ENCODE measurements around the gene UCK1. TPM values are rescaled to one million over a fixed set of nuclear protein-coding genes. Genes with fewer than 3 reads are reported as not detected.

Gene UCK1
- total RNA-seq (2014; rRNA removed; shearing (Covaris generic)) (22.0 and 31.3 TPM in 2 replicates), polyA plus RNA-seq (2016; fragmentation: Nextera tagmentation; extraction: Ambion mirVana) (22.6 and 24.7 TPM in 2 replicates)

DNA sequence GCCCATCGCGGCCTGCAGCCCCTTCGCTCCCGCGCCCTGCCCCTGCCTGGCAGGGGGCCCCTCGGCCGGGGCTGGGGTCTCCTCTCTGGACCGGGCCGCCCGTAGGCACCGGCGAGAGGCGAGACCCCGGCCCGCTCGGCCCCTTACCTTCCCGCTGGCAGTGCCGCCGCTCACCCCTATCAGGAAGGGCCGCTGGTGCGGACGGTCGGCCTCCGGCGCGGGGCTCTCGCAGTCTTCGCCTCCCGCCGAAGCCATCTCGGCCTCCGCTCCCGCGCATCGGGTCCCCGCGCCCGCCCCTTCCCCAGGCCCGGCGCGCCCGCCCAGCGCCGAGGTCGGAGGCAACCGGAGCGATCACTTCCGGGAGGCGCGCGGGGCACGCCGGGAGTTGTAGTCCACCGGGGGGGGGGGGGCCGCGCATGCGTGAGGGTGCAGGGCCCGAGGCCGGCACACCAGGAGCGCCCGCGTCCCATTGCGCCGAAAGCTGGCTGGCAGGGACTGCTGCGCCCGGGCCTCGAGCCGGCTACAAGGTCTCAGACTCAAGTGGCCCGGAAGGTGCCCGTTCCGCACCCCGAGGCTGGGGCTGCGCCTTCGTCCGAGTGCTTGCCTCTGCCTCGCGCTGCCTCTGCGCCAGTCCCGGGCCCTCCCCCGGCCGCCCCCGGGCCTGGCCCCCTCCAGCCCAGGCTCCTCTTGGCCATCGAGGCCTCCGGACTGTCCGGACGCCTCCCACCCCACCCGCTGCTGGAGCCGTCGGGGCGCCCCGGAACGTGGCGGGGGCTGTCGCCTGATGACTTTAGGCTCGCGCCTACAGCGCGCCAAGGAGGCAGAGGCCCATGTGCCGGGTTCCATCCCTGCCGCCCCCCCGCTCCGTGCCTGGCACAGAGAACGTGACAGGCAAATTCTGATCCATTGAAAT is at the start of gene UCK1:
Gene UCK1, minus strand, starts transcription at position 344 of the 913 bp plus-strand sequence. Its CDS starts 89 bp downstream, at position 255.
- Histone ChIP-seq H3K27me3 (replicated peaks; ENCODE audit: insufficient read depth) (no peaks in the 10 kb centered on the region), H3F3A (ENCODE audit: insufficient read depth) (no peaks in the 10 kb centered on the region), H3K4me3 (peak within 1 kb of the TSS; percentile 83), H3K4me2 (ENCODE audit: unreplicated experiment) (peak within 1 kb of the TSS; percentile 83), H3K9ac (peak within 1 kb of the TSS; percentile 83), H2AFZ (peak within 1 kb of the TSS; percentile 96), H3K27ac (peak within 1 kb of the TSS; percentile 18; the same call in 1 of the 2 replicates), H3K36me3 (ENCODE audit: low read depth) (no peaks in the 10 kb centered on the region; the same call in 1 of the 2 replicates), H3K4me1 (ENCODE audit: insufficient read depth) (peaks cover 4% of the 10 kb centered on the region; the same call in 1 of the 2 replicates), H3K79me2 (ENCODE audit: insufficient read depth) (peaks cover 17% of the 10 kb centered on the region), H4K20me1 (ENCODE audit: insufficient read depth) (no peaks in the 10 kb centered on the region), H3K9me2 (ENCODE audit: insufficient read depth) (no peaks in the 10 kb centered on the region), H3K9me3 (ENCODE audit: low read depth) (no peaks in the 10 kb centered on the region)
- peak; percentile 90 for DNase-seq
- TF ChIP-seq EZH2phosphoT487 (IDR thresholded peaks at IDR 0.05; ENCODE audit: insufficient read depth, low read depth) (no peak), EZH2 (IDR thresholded peaks at IDR 0.05; ENCODE audit: insufficient read depth, poor library complexity, severe bottlenecking) (no peak)
- WGBS, 2 experiments (ENCODE audit: low coverage in 1 of 2, low lambda C conversion rate in 2 of 2, missing lambda C conversion rate in 2 of 2), result 8 to 10% methylated on average over 56 to 80 of the region's 103 CpGs
- in situ Hi-C loops (cut with MboI), result no loop called here

DNA sequence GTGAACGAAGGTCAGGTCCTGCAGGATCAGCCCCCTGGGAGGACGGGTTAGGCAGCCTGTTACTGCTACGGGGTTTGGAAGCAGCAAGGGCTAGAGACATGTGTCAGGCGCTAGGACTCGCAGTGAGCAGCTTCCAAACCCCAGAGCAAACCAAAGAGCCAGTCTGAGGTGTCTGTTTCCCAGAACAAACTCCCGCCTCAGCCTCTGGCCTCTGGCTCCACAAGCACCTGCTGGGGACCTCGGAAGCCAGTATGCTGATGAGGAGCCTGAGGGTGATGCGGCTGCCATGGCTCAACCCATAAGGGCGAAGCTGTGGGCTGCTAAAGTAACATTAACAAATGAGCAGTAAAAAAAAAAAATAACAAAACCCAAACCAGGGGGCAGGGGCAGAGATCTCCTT is 49.3 kb upstream of the UCK1 start:
- in situ Hi-C loops (cut with MboI), result no loop called here

DNA sequence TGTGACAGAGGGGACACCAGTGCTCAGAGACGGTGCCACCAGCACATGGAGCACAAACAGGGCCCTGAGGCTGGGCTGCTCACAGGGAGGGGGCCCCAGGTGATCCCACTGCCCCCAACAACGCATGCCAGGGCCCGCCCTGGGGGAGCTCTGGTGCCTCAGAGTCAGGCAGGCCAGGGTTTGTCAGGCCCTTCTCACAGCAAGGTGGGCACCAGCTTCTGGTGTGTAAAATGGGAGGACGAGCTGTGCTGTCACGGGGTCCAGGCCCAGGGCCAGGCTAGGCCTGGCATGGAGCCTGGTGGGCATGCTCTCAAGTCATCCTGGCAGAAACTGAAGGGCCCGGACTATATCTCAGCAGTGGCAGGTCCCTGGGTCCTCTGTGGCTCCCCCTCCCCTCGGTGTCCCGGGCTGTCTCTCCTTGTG is 48.7 kb upstream of the UCK1 start:
- Histone ChIP-seq H4K20me1 (ENCODE audit: insufficient read depth) (no peaks in the 10 kb centered on the region), H3K9ac (no peak overlapping the region), H3K79me2 (ENCODE audit: insufficient read depth) (no peaks in the 10 kb centered on the region), H3K4me1 (ENCODE audit: insufficient read depth) (no peaks in the 10 kb centered on the region), H3K27ac (no peak overlapping the region), H3K4me2 (ENCODE audit: unreplicated experiment) (no peak overlapping the region), H3K9me2 (ENCODE audit: insufficient read depth) (no peaks in the 10 kb centered on the region), H3K27me3 (replicated peaks; ENCODE audit: insufficient read depth) (no peaks in the 10 kb centered on the region), H3K9me3 (ENCODE audit: low read depth) (no peaks in the 10 kb centered on the region), H3K36me3 (ENCODE audit: low read depth) (no peaks in the 10 kb centered on the region), H3F3A (ENCODE audit: insufficient read depth) (no peaks in the 10 kb centered on the region), H2AFZ (no peak overlapping the region), H3K4me3 (no peak overlapping the region)
- DNase-seq, result no peak
- WGBS, 2 experiments (ENCODE audit: low coverage in 1 of 2, low lambda C conversion rate in 2 of 2, missing lambda C conversion rate in 2 of 2), result 71 to 80% methylated on average over 8 of the region's 8 CpGs
- in situ Hi-C loops (cut with MboI), result no loop called here
- TF ChIP-seq EZH2 (IDR thresholded peaks at IDR 0.05; ENCODE audit: insufficient read depth, poor library complexity, severe bottlenecking) (no peak), EZH2phosphoT487 (IDR thresholded peaks at IDR 0.05; ENCODE audit: insufficient read depth, low read depth) (no peak)

More for the DNA sequence above, 49.3 kb upstream of the UCK1 start:
- no peak overlapping the region for H3K4me3 ChIP-seq
- no peak for TF ChIP-seq EZH2 (IDR thresholded peaks at IDR 0.05; ENCODE audit: insufficient read depth, poor library complexity, severe bottlenecking)
- TF ChIP-seq EZH2phosphoT487 (IDR thresholded peaks at IDR 0.05; ENCODE audit: insufficient read depth, low read depth), result no peak
- no peaks in the 10 kb centered on the region for H4K20me1 ChIP-seq (ENCODE audit: insufficient read depth)
- H3F3A ChIP-seq (ENCODE audit: insufficient read depth), result no peaks in the 10 kb centered on the region
- no peaks in the 10 kb centered on the region for H3K9me2 ChIP-seq (ENCODE audit: insufficient read depth)
- no peak overlapping the region for H3K27ac ChIP-seq
- no peaks in the 10 kb centered on the region for H3K27me3 ChIP-seq (replicated peaks; ENCODE audit: insufficient read depth)
- no peak overlapping the region for H3K9ac ChIP-seq
- no peak overlapping the region for H2AFZ ChIP-seq
- no peaks in the 10 kb centered on the region for H3K4me1 ChIP-seq (ENCODE audit: insufficient read depth)
- no peak for DNase-seq
- WGBS, 2 experiments (ENCODE audit: low coverage in 1 of 2, low lambda C conversion rate in 2 of 2, missing lambda C conversion rate in 2 of 2), result 98% methylated on average over 9 of the region's 9 CpGs
- no peaks in the 10 kb centered on the region for H3K9me3 ChIP-seq (ENCODE audit: low read depth)
- H3K4me2 ChIP-seq (ENCODE audit: unreplicated experiment), result no peak overlapping the region
- no peaks in the 10 kb centered on the region for H3K79me2 ChIP-seq (ENCODE audit: insufficient read depth)
- no peaks in the 10 kb centered on the region for H3K36me3 ChIP-seq (ENCODE audit: low read depth)

DNA sequence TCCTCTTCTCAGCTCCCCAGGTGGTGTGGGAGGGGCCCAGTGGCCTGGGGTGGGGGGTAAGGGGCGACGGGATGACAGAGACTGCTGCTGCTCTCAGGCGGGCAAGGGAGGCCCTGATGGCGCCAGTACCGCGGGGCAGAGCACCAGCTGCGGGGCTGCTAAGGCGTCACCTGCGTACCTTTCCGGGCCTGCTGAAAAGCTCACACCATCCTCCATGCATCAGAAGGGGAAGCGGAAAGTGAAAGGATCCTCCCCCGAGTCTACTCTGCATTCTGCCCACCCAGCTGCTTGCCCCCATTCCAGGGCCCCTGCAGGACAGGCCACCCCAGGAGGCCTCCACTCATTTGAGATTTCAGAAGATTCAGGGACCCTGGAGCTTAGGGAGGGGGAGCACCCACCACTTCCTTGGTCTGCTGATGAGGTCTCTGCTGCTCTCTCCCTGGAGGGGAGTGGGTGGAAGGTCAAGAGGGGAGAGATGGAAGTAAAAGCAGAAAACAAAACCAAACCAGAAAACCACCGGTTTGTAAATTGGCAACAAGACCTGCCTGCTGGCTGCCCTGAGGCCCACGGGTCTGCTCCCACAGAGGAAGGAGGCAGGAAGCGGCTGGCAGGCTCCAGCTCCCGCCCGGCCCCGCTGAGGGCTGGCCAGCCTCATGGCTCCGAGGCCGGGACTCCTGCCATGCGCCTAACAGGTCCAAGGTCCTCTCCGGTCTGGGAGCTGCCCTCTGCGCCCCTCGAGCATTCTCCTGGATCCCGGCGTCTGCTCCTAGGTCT is 47.9 kb upstream of the UCK1 start:
- no peaks in the 10 kb centered on the region for H4K20me1 ChIP-seq (ENCODE audit: insufficient read depth)
- no peaks in the 10 kb centered on the region for H3K36me3 ChIP-seq (ENCODE audit: low read depth)
- in situ Hi-C loops (cut with MboI), result no loop called here
- no peak for DNase-seq
- no peaks in the 10 kb centered on the region for H3K9me2 ChIP-seq (ENCODE audit: insufficient read depth)
- H2AFZ ChIP-seq, result no peak overlapping the region
- no peaks in the 10 kb centered on the region for H3K4me1 ChIP-seq (ENCODE audit: insufficient read depth)
- H3F3A ChIP-seq (ENCODE audit: insufficient read depth), result no peaks in the 10 kb centered on the region
- no peak overlapping the region for H3K27ac ChIP-seq
- no peak overlapping the region for H3K9ac ChIP-seq
- H3K4me3 ChIP-seq, result no peak overlapping the region
- 85 to 90% methylated on average over 24 to 26 of the region's 26 CpGs for WGBS, 2 experiments (ENCODE audit: low coverage in 1 of 2, low lambda C conversion rate in 2 of 2, missing lambda C conversion rate in 2 of 2)
- TF ChIP-seq EZH2phosphoT487 (IDR thresholded peaks at IDR 0.05; ENCODE audit: insufficient read depth, low read depth) (no peak), EZH2 (IDR thresholded peaks at IDR 0.05; ENCODE audit: insufficient read depth, poor library complexity, severe bottlenecking) (no peak)
- H3K79me2 ChIP-seq (ENCODE audit: insufficient read depth), result no peaks in the 10 kb centered on the region
- H3K9me3 ChIP-seq (ENCODE audit: low read depth), result no peaks in the 10 kb centered on the region
- H3K4me2 ChIP-seq (ENCODE audit: unreplicated experiment), result no peak overlapping the region
- no peaks in the 10 kb centered on the region for H3K27me3 ChIP-seq (replicated peaks; ENCODE audit: insufficient read depth)
